GM19395 (cell line): ENCODE results near the gene ACTA2.

Experiments
- ATAC-seq: cut with Tn5 transposase; IDR thresholded peaks from one replicate; pipeline ENCODE4 v1.9.1; 2021; ENCODE audit warnings: mild to moderate bottlenecking, moderate library complexity; ENCODE audit not compliant: unreplicated experiment

ACTA2 gene

GRCh38 chr10:88952647-88953111 lies at the start of gene ACTA2:
TSS of gene ACTA2 (minus strand) at chr10:88952773. CDS start at chr10:88948930, 3,843 bp downstream.
- no peak for ATAC-seq

GRCh38 chr10:89001729-89002072 lies 49.1 kb upstream of the ACTA2 start:
- no peak for ATAC-seq

- ATAC-seq, result peak; percentile 53
Observed at GRCh38 chr10:89001024-89001728, 48.6 kb upstream of the ACTA2 start.

- ATAC-seq, result no peak
Observed at GRCh38 chr10:88999625-89000024, 47.1 kb upstream of the ACTA2 start.

- peak; percentile 54 for ATAC-seq
Observed at GRCh38 chr10:88996927-88997326, 44.4 kb upstream of the ACTA2 start.

GRCh38 chr10:88995156-88995876 lies 42.7 kb upstream of the ACTA2 start:
- ATAC-seq, result no peak

GRCh38 chr10:88994019-88994418 lies 41.4 kb upstream of the ACTA2 start:
- no peak for ATAC-seq

- ATAC-seq, result no peak
Observed at GRCh38 chr10:88992921-88993524, 40.5 kb upstream of the ACTA2 start.

GRCh38 chr10:88991899-88992320 lies 39.3 kb upstream of the ACTA2 start:
- peak; percentile 16 for ATAC-seq

- peak; percentile 36 for ATAC-seq
Observed at GRCh38 chr10:88991161-88991898, 38.8 kb upstream of the ACTA2 start.

- peak; percentile 60 for ATAC-seq
Observed at GRCh38 chr10:88990384-88991160, 38.0 kb upstream of the ACTA2 start, which contains the start of gene FAS. TSS of gene FAS (plus strand) at chr10:88990798. CDS start at chr10:88990877, 79 bp downstream.

GRCh38 chr10:88989824-88990383 lies 37.3 kb upstream of the ACTA2 start:
- ATAC-seq, result peak; percentile 4

GRCh38 chr10:88989423-88989822 lies 36.9 kb upstream of the ACTA2 start:
- ATAC-seq, result no peak

- no peak for ATAC-seq
Observed at GRCh38 chr10:88987840-88988239, 35.3 kb upstream of the ACTA2 start.

GRCh38 chr10:88987243-88987725 lies 34.7 kb upstream of the ACTA2 start:
- no peak for ATAC-seq

- ATAC-seq, result no peak
Observed at GRCh38 chr10:88986549-88987242, 34.1 kb upstream of the ACTA2 start.

- ATAC-seq, result no peak
Observed at GRCh38 chr10:88984525-88984924, 32.0 kb upstream of the ACTA2 start.

GRCh38 chr10:88983939-88984338 lies 31.4 kb upstream of the ACTA2 start:
- ATAC-seq, result no peak

- ATAC-seq, result no peak
Observed at GRCh38 chr10:88983206-88983605, 30.6 kb upstream of the ACTA2 start.
